ENCODE measurements around the gene RNGTT.
"Not testable (repeated sequence)": the region's sequence is repeated elsewhere in the genome, so short reads cannot be mapped to it uniquely, and the experiment has no call there.

Gene RNGTT

DNA sequence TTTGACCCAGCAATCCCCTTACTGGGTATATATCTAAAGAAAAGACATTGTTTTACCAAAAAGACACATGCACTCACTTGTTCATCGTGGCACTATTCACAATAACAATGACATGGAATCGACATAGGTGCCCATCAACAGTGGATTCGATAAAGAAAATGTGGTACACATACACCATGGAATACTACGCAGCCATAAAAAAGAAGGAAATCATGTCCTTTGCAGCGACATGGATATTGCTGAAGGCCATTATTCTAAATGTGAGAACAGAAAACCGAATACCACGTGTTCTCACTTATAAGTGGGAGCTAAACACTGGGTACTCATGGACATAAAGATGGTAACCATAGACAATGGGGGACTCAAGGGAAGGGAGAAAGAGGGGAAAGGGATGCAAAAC lies 222.3 kb downstream of the RNGTT start:
- TF ChIP-seq, protein P1, sequence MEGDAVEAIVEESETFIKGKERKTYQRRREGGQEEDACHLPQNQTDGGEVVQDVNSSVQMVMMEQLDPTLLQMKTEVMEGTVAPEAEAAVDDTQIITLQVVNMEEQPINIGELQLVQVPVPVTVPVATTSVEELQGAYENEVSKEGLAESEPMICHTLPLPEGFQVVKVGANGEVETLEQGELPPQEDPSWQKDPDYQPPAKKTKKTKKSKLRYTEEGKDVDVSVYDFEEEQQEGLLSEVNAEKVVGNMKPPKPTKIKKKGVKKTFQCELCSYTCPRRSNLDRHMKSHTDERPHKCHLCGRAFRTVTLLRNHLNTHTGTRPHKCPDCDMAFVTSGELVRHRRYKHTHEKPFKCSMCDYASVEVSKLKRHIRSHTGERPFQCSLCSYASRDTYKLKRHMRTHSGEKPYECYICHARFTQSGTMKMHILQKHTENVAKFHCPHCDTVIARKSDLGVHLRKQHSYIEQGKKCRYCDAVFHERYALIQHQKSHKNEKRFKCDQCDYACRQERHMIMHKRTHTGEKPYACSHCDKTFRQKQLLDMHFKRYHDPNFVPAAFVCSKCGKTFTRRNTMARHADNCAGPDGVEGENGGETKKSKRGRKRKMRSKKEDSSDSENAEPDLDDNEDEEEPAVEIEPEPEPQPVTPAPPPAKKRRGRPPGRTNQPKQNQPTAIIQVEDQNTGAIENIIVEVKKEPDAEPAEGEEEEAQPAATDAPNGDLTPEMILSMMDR (IDR thresholded peaks at IDR 0.05; ENCODE audit: extremely low read depth, missing control alignments): no peak
- DNase-seq (ENCODE audit: low spot score): no peak

DNA sequence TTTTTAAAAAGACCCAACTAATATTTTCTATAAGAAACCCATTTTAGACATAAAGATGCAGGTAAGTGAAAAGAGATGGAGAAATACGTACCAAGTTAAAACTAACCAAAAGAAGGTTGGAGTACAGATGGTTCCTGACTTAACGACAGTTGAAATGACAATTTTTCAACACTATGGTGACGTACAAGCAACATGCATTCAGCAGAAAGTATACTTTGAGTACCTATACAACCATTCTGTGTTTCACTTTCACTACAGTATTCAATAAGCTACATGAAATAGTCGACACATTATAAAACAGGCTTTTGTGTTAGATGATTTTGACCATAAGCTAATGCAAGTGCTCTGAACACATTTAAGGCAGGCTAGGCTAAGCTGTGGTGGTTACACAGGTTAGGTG lies 228.9 kb downstream of the RNGTT start:
- TF ChIP-seq, protein P1 (IDR thresholded peaks at IDR 0.05; ENCODE audit: extremely low read depth, missing control alignments): no peak
- DNase-seq (ENCODE audit: low spot score): peak; percentile 5

DNA sequence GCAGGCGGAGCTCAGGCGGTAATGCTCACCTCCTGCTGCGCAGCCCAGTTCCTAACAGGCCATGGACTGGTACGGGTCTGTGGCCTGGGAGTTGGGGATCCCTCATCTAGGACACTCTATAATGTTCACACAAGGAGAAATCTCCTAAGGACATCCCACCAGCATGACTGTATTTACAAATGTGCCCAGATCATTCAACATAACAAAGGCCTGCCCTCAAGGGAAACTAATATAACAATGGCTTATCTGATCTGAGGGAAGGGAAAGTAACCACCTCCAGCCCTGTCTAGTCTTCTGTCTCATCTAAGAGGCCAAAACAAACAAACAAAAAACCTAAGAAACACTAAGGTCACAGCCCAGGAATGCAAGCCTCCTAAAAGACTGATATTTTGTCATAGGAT lies 232.8 kb downstream of the RNGTT start:
- TF ChIP-seq, protein P1 (IDR thresholded peaks at IDR 0.05; ENCODE audit: extremely low read depth, missing control alignments): no peak
- DNase-seq (ENCODE audit: low spot score): no peak

- DNase-seq (ENCODE audit: low spot score): no peak
- TF ChIP-seq, protein P1 (IDR thresholded peaks at IDR 0.05; ENCODE audit: extremely low read depth, missing control alignments): no peak
Measured at GRCh38 chr6:88728756-88729155, 234.7 kb downstream of the RNGTT start.

DNA sequence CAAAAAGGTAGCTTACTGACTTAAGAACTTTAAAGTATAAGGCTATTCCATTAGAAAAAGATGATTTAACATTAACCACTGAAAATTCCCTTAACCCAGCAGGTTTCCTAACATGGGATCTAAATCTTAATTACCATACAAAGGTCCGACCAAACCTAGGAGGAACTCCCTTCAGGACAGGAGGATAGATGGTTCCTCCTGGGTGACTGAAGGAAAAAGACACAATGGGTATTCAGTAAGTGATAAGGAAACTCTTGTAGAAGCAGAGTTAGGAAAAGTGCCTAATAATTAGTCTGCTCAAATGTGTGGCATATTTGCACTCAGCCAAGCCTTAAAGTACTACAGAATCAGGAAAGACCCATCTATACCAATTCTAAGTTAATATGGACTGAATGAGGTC lies 237.0 kb downstream of the RNGTT start:
- not testable (repeated sequence) for DNase-seq (ENCODE audit: low spot score)

GRCh38 chr6:88725111-88725975 lies 238.1 kb downstream of the RNGTT start:
- peak; percentile 10 for DNase-seq (ENCODE audit: low spot score)

GRCh38 chr6:88722686-88723085 lies 240.7 kb downstream of the RNGTT start:
- TF ChIP-seq, protein P1 (IDR thresholded peaks at IDR 0.05; ENCODE audit: extremely low read depth, missing control alignments): no peak
- no peak for DNase-seq (ENCODE audit: low spot score)

More at GRCh38 chr6:88725111-88725975, 238.1 kb downstream of the RNGTT start:
- TF ChIP-seq, protein P1 (IDR thresholded peaks at IDR 0.05; ENCODE audit: extremely low read depth, missing control alignments): no peak

DNA sequence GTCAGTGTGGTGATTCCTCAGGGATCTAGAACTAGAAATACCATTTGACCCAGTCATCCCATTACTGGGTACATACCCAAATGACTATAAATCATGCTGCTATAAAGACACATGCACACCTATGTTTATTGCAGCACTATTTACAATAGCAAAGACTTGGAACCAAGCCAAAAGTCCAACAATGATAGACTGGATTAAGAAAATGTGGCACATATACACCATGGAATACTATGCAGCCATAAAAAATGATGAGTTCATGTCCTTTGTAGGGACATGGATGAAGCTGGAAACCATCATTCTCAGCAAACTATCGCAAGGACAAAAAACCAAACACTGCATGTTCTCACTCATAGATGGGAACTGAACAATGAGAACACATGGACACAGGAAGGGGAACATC lies 247.0 kb downstream of the RNGTT start:
- DNase-seq (ENCODE audit: low spot score): not testable (repeated sequence)

Data from GM20000 (cell line).